Subcutaneous abdominal adipose tissue (tissue), 5 donors: ENCODE measurements around the gene ADGRL2.

Experiments used
- H3K27ac ChIP-seq: one replicate; pipeline ENCODE4 v1.7.0; 2013; ENCODE audit warnings: low read depth, mild to moderate bottlenecking, inconsistent platforms, low read length, moderate library complexity
- H3K27me3 ChIP-seq, 5 donors: one replicate each; pipeline ENCODE4 v1.7.0; 2013; ENCODE audit warnings: low read length in 5 of 5, inconsistent platforms in 1 of 5; ENCODE audit not compliant: control insufficient read depth in 5 of 5, insufficient read depth in 4 of 5
- H3K36me3 ChIP-seq, 5 donors: one replicate each; pipeline ENCODE4 v1.7.0; 2013; ENCODE audit warnings: low read length in 5 of 5; ENCODE audit not compliant: control insufficient read depth in 5 of 5, insufficient read depth in 5 of 5
- H3K4me1 ChIP-seq, 5 donors: one replicate each; pipeline ENCODE4 v1.7.0; 2013; ENCODE audit warnings: low read length in 5 of 5, mild to moderate bottlenecking in 3 of 5, moderate library complexity in 1 of 5; ENCODE audit not compliant: control insufficient read depth in 5 of 5, insufficient read depth in 5 of 5
- H3K4me3 ChIP-seq, 5 donors: one replicate each; pipeline ENCODE4 v1.7.0; 2013; ENCODE audit warnings: low read length in 5 of 5, low read depth in 1 of 5
- H3K9ac ChIP-seq, 5 donors: one replicate each; pipeline ENCODE4 v1.7.0; 2013; ENCODE audit warnings: low read length in 5 of 5, mild to moderate bottlenecking in 4 of 5, moderate library complexity in 3 of 5
- H3K9me3 ChIP-seq, 5 donors: one replicate each; pipeline ENCODE4 v1.7.0; 2013; ENCODE audit warnings: low read length in 5 of 5; ENCODE audit not compliant: control insufficient read depth in 5 of 5
- donor health status: healthy.
- donor health status: healthy.
- donor health status: healthy.
- donor health status: healthy.
- donor health status: healthy.

ADGRL2 gene

GRCh38 chr1:81844477-81844876 lies 43.7 kb downstream of the ADGRL2 start:
- Histone ChIP-seq H3K9me3 (no peaks in the 10 kb centered on the region), H3K27me3 (no peaks in the 10 kb centered on the region), H3K9ac (no peak overlapping the region), H3K4me3 (no peak overlapping the region), H3K4me1 (no peaks in the 10 kb centered on the region), H3K36me3 (peaks cover 0 to 4% (median 0%) of the 10 kb centered on the region in 5 donors), H3K27ac (no peak overlapping the region)

- Histone ChIP-seq H3K4me3 (no peak overlapping the region), H3K27me3 (no peaks in the 10 kb centered on the region), H3K9me3 (no peaks in the 10 kb centered on the region), H3K27ac (no peak overlapping the region), H3K36me3 (peaks cover 0 to 9% (median 0%) of the 10 kb centered on the region in 5 donors), H3K9ac (no peak overlapping the region), H3K4me1 (no peaks in the 10 kb centered on the region)
Observed at GRCh38 chr1:81846630-81847029, 45.9 kb downstream of the ADGRL2 start.

- peaks cover 0 to 9% (median 0%) of the 10 kb centered on the region in 5 donors for H3K36me3 ChIP-seq
- H3K27ac ChIP-seq = no peak overlapping the region
- no peak overlapping the region for H3K9ac ChIP-seq
- H3K27me3 ChIP-seq = no peaks in the 10 kb centered on the region
- H3K9me3 ChIP-seq = no peaks in the 10 kb centered on the region
- H3K4me3 ChIP-seq = no peak overlapping the region
- H3K4me1 ChIP-seq = no peaks in the 10 kb centered on the region
Observed at GRCh38 chr1:81847063-81847462, 46.3 kb downstream of the ADGRL2 start.

- H3K9ac ChIP-seq = no peak overlapping the region
- H3K36me3 ChIP-seq = peaks cover 0 to 9% (median 0%) of the 10 kb centered on the region in 5 donors
- H3K4me3 ChIP-seq = no peak overlapping the region
- no peaks in the 10 kb centered on the region for H3K27me3 ChIP-seq
- H3K9me3 ChIP-seq = no peaks in the 10 kb centered on the region
- H3K4me1 ChIP-seq = no peaks in the 10 kb centered on the region
- H3K27ac ChIP-seq = no peak overlapping the region
Observed at GRCh38 chr1:81848880-81849682, 48.3 kb downstream of the ADGRL2 start.

GRCh38 chr1:81850031-81850430 lies 49.3 kb downstream of the ADGRL2 start:
- no peak overlapping the region for H3K9ac ChIP-seq

GRCh38 chr1:81850495-81850894 lies 49.8 kb downstream of the ADGRL2 start:
- Histone ChIP-seq H3K9ac (no peak overlapping the region), H3K36me3 (peaks cover 0 to 4% (median 0%) of the 10 kb centered on the region in 5 donors), H3K4me3 (no peak overlapping the region), H3K4me1 (no peaks in the 10 kb centered on the region), H3K9me3 (no peaks in the 10 kb centered on the region), H3K27me3 (no peaks in the 10 kb centered on the region), H3K27ac (no peak overlapping the region)

More at GRCh38 chr1:81850031-81850430, 49.3 kb downstream of the ADGRL2 start:
- no peaks in the 10 kb centered on the region for H3K9me3 ChIP-seq
- H3K4me1 ChIP-seq = no peaks in the 10 kb centered on the region
- H3K36me3 ChIP-seq = peaks cover 0 to 4% (median 0%) of the 10 kb centered on the region in 5 donors
- no peak overlapping the region for H3K4me3 ChIP-seq
- no peaks in the 10 kb centered on the region for H3K27me3 ChIP-seq
- H3K27ac ChIP-seq = no peak overlapping the region

- Histone ChIP-seq H3K9ac (no peak overlapping the region), H3K27ac (no peak overlapping the region), H3K36me3 (peaks cover 0 to 4% (median 0%) of the 10 kb centered on the region in 5 donors), H3K4me1 (peaks cover 0 to 5% (median 0%) of the 10 kb centered on the region in 5 donors), H3K27me3 (no peaks in the 10 kb centered on the region), H3K9me3 (no peaks in the 10 kb centered on the region), H3K4me3 (no peak overlapping the region)
Observed at GRCh38 chr1:81851217-81851616, 50.5 kb downstream of the ADGRL2 start.

- H3K4me3 ChIP-seq = no peak overlapping the region
- no peak overlapping the region for H3K27ac ChIP-seq
- peaks cover 0 to 4% (median 0%) of the 10 kb centered on the region in 5 donors for H3K36me3 ChIP-seq
- no peak overlapping the region for H3K9ac ChIP-seq
- H3K9me3 ChIP-seq = no peaks in the 10 kb centered on the region
- H3K27me3 ChIP-seq = no peaks in the 10 kb centered on the region
- H3K4me1 ChIP-seq = peaks cover 0 to 6% (median 0%) of the 10 kb centered on the region in 5 donors
Observed at GRCh38 chr1:81852961-81853360, 52.2 kb downstream of the ADGRL2 start.

GRCh38 chr1:81867235-81867634 lies 66.5 kb downstream of the ADGRL2 start:
- Histone ChIP-seq H3K9me3 (no peaks in the 10 kb centered on the region), H3K36me3 (peaks cover 0 to 2% (median 0%) of the 10 kb centered on the region in 5 donors), H3K4me3 (no peak overlapping the region), H3K4me1 (peaks cover 0 to 5% (median 0%) of the 10 kb centered on the region in 5 donors), H3K27ac (no peak overlapping the region), H3K27me3 (no peaks in the 10 kb centered on the region), H3K9ac (no peak overlapping the region)

- no peaks in the 10 kb centered on the region for H3K36me3 ChIP-seq
- H3K27me3 ChIP-seq = no peaks in the 10 kb centered on the region
- H3K9ac ChIP-seq = no peak overlapping the region
- peaks cover 0 to 10% (median 0%) of the 10 kb centered on the region in 5 donors for H3K4me1 ChIP-seq
- no peak overlapping the region for H3K27ac ChIP-seq
- no peaks in the 10 kb centered on the region for H3K9me3 ChIP-seq
- H3K4me3 ChIP-seq = no peak overlapping the region
Observed at GRCh38 chr1:81869307-81869706, 68.6 kb downstream of the ADGRL2 start.
